Tibial nerve (tissue), 4 donors: ENCODE measurements around the gene ANO1. TPM values are rescaled to one million over a fixed set of nuclear protein-coding genes. Genes with fewer than 3 reads are reported as not detected.

Experiments used
- DNase-seq, 2 donors: peaks; one replicate each; pipeline ENCODE4 v3.0.0-alpha.2; 2019; ENCODE audit warnings: low spot score in 2 of 2
- H3K27ac ChIP-seq, 4 donors: fragments of 200-600 bp; sonication (generic) in 3 of 4; one replicate each; pipeline ENCODE4 v1.5.1; 2017 to 2019; ENCODE audit warnings: mild to moderate bottlenecking in 1 of 4
- H3K27me3 ChIP-seq, 2 donors: fragments of 200-600 bp; sonication (generic) in 1 of 2; one replicate each; pipeline versions ENCODE4 v1.5.1 to v1.6.0; 2017 to 2019
- H3K36me3 ChIP-seq, 3 donors: fragments of 200-600 bp; sonication (generic); one replicate each; pipeline ENCODE4 v1.5.1; 2018 to 2019
- H3K4me1 ChIP-seq, 4 donors: fragments of 200-600 bp; sonication (generic) in 3 of 4; one replicate each; pipeline ENCODE4 v1.5.1; 2017 to 2019
- H3K4me3 ChIP-seq, 4 donors: fragments of 200-600 bp; sonication (generic) in 3 of 4; one replicate each; pipeline ENCODE4 v1.5.1; 2017 to 2019; ENCODE audit warnings: mild to moderate bottlenecking in 1 of 4, moderate library complexity in 1 of 4
- H3K9me3 ChIP-seq, 4 donors: fragments of 200-600 bp; sonication (generic) in 3 of 4; one replicate each; pipeline ENCODE4 v1.5.1; 2017 to 2019
- EP300 ChIP-seq, 2 donors: sonication (generic); formaldehyde crosslinking; IDR thresholded peaks; one replicate each; pipeline ENCODE4 v1.6.1; 2017; ENCODE audit warnings: antibody characterized with exemption in 2 of 2, mild to moderate bottlenecking in 1 of 2
- POLR2A ChIP-seq, 2 donors: fragments of 450-650 bp; IDR thresholded peaks; one replicate each; pipeline ENCODE4 v1.6.1; 2017; ENCODE audit warnings: antibody characterized with exemption in 2 of 2, mild to moderate bottlenecking in 2 of 2, moderate library complexity in 2 of 2
- WGBS, 2 donors: methylation state at CpG; one replicate each; pipeline ENCODE4 v1.1.5; 2018; 5-methylcytosine and 5-hydroxymethylcytosine counted together
- total RNA-seq, 4 donors: library from RNA; depleted of rRNA; stranded (reverse); fragments of >200 nt; gene quantifications; one replicate each; pipeline ENCODE4 v1.1.0, GENCODE V29; 2016
- TF ChIP-seq, protein P1 (sequence below), 5 experiments: fragments of 200-600 bp in 3 of 5; fragments of 450-650 bp in 2 of 5; sonication (generic) in 3 of 5; IDR thresholded peaks; one replicate each; pipeline ENCODE4 v1.5.1; 2016 to 2019; ENCODE audit warnings: antibody characterized with exemption in 5 of 5, mild to moderate bottlenecking in 3 of 5, moderate library complexity in 2 of 5

The ANO1 gene
- total RNA-seq, 4 donors from 2014 or later: 1.7 to 6.3 (median 4.1) TPM

DNA sequence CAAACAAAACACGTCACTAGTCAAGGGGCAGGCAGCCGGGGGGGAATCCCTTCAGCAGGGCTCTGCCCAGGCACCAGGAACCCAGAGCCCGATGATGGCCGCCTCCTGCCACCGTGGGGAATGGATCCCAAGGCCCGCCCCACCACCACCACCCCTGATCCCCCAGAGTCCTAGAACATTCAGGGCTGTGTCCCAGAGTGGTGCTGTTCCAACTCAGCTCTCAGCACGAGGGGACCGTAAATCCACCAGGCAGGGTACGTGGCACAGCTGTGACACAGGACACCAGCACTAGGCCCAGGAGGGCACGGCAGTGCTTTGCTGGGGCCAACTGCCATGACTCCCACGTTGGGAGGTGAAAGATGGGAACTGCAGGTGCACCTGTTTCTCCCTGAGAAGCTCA is 29.6 kb downstream of the ANO1 start:
- Histone ChIP-seq H3K4me1 (peaks cover 0 to 38% (median 2%) of the 10 kb centered on the region in 4 donors), H3K27me3 (no peaks in the 10 kb centered on the region), H3K27ac (no peak overlapping the region), H3K4me3 (no peak overlapping the region), H3K36me3 (no peaks in the 10 kb centered on the region), H3K9me3 (no peaks in the 10 kb centered on the region)
- TF ChIP-seq EP300 (IDR thresholded peaks at IDR 0.05): no peak
- TF ChIP-seq, protein P1, sequence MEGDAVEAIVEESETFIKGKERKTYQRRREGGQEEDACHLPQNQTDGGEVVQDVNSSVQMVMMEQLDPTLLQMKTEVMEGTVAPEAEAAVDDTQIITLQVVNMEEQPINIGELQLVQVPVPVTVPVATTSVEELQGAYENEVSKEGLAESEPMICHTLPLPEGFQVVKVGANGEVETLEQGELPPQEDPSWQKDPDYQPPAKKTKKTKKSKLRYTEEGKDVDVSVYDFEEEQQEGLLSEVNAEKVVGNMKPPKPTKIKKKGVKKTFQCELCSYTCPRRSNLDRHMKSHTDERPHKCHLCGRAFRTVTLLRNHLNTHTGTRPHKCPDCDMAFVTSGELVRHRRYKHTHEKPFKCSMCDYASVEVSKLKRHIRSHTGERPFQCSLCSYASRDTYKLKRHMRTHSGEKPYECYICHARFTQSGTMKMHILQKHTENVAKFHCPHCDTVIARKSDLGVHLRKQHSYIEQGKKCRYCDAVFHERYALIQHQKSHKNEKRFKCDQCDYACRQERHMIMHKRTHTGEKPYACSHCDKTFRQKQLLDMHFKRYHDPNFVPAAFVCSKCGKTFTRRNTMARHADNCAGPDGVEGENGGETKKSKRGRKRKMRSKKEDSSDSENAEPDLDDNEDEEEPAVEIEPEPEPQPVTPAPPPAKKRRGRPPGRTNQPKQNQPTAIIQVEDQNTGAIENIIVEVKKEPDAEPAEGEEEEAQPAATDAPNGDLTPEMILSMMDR (IDR thresholded peaks at IDR 0.05): no peak
- TF ChIP-seq POLR2A (IDR thresholded peaks at IDR 0.05): no peak
- 74 to 80% methylated on average over 10 to 11 of the region's 11 CpGs for WGBS, 2 donors
- DNase-seq: no peak

DNA sequence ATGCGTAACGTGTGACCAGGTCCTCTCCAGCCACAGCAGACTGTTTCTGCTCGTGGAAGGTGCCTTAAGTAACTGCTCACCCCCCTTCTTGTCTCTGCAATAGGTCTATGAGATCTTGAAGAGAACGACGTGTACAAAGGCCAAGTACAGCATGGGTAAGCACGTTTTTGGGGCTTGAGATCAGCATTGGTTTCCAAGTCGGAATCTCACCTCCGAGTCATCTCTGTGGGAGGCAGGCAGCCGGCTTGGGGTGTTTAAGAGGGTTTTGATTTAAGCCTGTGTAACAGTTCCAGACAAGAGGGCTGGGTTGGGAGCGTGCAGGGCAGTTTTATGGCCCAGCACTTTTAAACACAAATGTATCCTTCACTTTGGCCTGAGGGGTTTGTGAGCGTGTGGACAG is 30.1 kb downstream of the ANO1 start:
- DNase-seq: no peak
- peak overlapping the region in 1 of 4 donors; percentile 6 for H3K27ac ChIP-seq

GRCh38 chr11:70109006-70109405 is 30.9 kb downstream of the ANO1 start:
- Histone ChIP-seq H3K4me3 (no peak overlapping the region), H3K36me3 (no peaks in the 10 kb centered on the region), H3K27me3 (no peaks in the 10 kb centered on the region), H3K9me3 (no peaks in the 10 kb centered on the region), H3K4me1 (peaks cover 0 to 26% (median 0%) of the 10 kb centered on the region in 4 donors), H3K27ac (peak overlapping the region in 1 of 4 donors; percentile 6)
- WGBS, 2 donors: 44 to 58% methylated on average over 7 of the region's 7 CpGs
- DNase-seq: no peak
- TF ChIP-seq EP300 (IDR thresholded peaks at IDR 0.05): no peak

More for the DNA sequence above, 30.1 kb downstream of the ANO1 start:
- Histone ChIP-seq H3K27me3 (no peaks in the 10 kb centered on the region), H3K4me3 (no peak overlapping the region), H3K4me1 (peaks cover 0 to 33% (median 2%) of the 10 kb centered on the region in 4 donors), H3K9me3 (no peaks in the 10 kb centered on the region), H3K36me3 (no peaks in the 10 kb centered on the region)
- 43 to 46% methylated on average over 11 of the region's 11 CpGs for WGBS, 2 donors
- TF ChIP-seq EP300 (IDR thresholded peaks at IDR 0.05) (no peak), POLR2A (IDR thresholded peaks at IDR 0.05) (no peak)
- TF ChIP-seq, protein P1 (IDR thresholded peaks at IDR 0.05): no peak

GRCh38 chr11:70109903-70110302 is 31.8 kb downstream of the ANO1 start:
- 94 to 98% methylated on average over 6 of the region's 6 CpGs for WGBS, 2 donors
- Histone ChIP-seq H3K4me1 (peaks cover 0 to 20% (median 0%) of the 10 kb centered on the region in 4 donors), H3K9me3 (no peaks in the 10 kb centered on the region), H3K36me3 (no peaks in the 10 kb centered on the region), H3K4me3 (no peak overlapping the region), H3K27me3 (no peaks in the 10 kb centered on the region), H3K27ac (no peak overlapping the region)
- no peak for DNase-seq
- TF ChIP-seq EP300 (IDR thresholded peaks at IDR 0.05): no peak
- TF ChIP-seq POLR2A (IDR thresholded peaks at IDR 0.05): no peak
- TF ChIP-seq, protein P1 (IDR thresholded peaks at IDR 0.05): no peak

- no peaks in the 10 kb centered on the region for H3K9me3 ChIP-seq
- WGBS, 2 donors: 80 to 81% methylated on average over 17 of the region's 17 CpGs
- H3K27me3 ChIP-seq: no peaks in the 10 kb centered on the region
- DNase-seq: no peak
- H3K27ac ChIP-seq: peak overlapping the region in 2 of 4 donors; percentile 63 to 64
- TF ChIP-seq POLR2A (IDR thresholded peaks at IDR 0.05) (no peak), EP300 (IDR thresholded peaks at IDR 0.05) (no peak)
- TF ChIP-seq, protein P1 (IDR thresholded peaks at IDR 0.05): no peak
- no peaks in the 10 kb centered on the region for H3K36me3 ChIP-seq
- peaks cover 0 to 20% (median 0%) of the 10 kb centered on the region in 4 donors for H3K4me1 ChIP-seq
- H3K4me3 ChIP-seq: no peak overlapping the region
Observed at GRCh38 chr11:70110538-70111055, 32.5 kb downstream of the ANO1 start.
